ENCODE data around the gene GFM1.
"Not testable (repeated sequence)": the region's sequence is repeated elsewhere in the genome, so short reads cannot be mapped to it uniquely, and the experiment has no call there.

The GFM1 gene

DNA sequence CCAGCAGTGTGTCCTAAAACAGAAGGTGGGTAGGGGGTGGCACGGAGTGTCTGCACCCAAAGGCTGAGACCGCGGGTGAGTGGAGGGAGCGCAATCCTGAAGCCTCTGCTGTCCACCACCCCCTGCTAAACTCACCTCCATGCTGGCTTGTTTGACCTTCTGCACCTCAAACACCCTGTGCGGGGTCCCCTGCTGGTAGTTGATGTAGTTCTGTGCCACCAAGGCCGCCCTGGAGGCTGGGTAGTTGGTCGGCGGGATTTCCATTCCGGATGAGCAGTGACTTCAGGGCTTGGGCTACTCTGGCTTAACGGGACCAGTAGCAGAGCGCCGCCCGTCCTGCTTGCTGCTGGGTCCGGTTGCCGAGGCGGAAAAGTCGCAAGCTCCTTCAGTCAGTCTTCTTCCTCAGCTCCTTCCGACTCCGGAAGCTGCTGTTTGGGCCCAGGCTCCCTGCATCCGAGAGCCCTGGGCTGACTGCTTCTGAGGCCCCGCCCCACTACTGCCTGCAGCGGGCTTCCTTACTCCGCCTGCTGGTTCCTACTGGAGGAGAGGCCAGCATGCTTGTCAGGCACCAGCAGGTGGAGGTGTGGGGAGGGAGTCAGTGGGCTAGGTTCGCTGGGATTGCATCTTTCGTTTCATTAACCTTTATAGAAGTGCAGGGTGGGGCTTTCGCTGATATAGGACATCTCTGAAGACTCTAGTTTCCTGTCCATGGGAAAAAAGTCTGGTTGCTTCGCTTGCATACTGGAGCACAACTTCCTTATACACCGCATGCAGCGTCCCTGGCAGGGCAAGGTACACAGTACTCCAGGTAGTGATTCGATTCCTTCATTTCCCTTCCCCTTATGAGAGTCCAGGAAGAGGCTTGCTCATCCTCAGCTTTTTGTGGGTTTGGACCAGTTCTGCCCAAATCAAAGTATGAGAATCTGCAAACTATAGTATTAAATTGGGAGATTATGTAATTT, 28.2 kb downstream of the GFM1 start, which contains the start of gene LXN:
Gene LXN, minus strand, starts transcription at position 434 of the 962 bp plus-strand sequence. Its CDS starts 170 bp downstream, at position 264.
- in situ Hi-C loops (cut with MboI; ENCODE audit: low sequenced_read_pairs), result no loop called here

GRCh38 chr3:158678687-158679086, 34.4 kb downstream of the GFM1 start:
- in situ Hi-C loops (cut with MboI; ENCODE audit: low sequenced_read_pairs), result no loop called here

DNA sequence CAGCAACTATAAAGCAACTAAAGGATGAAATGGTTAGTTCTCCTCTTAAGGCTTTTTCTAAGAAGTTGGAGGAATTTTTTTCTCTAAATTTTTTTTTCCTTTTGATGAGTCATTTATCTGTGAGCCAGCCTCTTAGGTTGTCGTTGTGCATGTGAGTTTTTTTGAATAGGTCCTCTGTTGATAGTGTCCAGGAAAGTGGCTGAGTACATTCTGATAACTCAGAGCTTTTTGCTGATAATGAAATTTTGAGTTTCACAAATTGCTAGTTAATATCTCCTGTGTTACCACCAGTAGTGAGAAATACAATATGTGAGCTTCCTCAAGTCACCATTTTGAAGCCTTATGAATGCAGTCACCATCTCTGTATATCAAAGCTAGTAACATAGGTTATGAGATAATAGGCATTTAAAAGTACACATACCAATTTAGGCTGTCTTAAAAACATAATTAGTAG, 35.2 kb downstream of the GFM1 start:
- in situ Hi-C loops (cut with MboI; ENCODE audit: low sequenced_read_pairs), result no loop called here

DNA sequence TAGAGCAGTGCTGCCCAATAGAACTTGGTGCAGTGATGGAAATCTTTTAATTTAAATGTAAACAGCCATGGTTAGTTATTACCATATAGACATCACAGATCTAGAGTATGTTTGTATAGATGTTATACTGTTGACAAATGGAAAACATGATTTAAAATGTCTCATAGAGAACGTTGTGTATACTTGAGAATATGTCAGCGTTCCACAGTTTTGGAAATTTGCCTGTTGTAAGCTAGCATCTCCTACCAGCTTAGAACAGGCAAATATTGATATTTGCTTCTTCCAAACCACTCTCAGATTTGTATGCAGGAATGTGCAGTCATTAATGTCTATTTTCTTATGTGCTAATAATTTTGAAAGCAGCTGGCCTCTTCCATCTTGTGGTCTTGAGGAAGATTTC, 36.5 kb downstream of the GFM1 start:
- in situ Hi-C loops (cut with MboI; ENCODE audit: low sequenced_read_pairs), result no loop called here

- in situ Hi-C loops (cut with MboI; ENCODE audit: low sequenced_read_pairs), result no loop called here
Measured at GRCh38 chr3:158683230-158683962, 39.1 kb downstream of the GFM1 start.

DNA sequence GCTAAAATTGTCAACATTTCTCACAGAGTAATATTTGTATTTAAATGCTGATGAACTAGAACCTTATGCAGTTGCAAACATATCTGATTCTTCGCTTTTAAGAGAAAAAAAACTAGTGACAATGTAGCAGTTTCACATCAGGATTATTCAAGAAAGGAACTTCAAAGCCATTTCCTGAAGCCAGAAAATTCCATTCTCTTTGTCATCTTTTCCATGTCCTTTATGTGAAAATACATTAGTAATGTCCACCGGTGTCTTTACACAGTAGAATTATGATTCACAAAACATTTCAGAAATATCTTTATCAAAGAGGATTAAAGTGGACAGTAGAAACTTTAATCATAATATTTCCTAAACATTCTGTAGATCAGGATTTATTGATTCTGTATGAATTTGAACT, 40.8 kb downstream of the GFM1 start:
- in situ Hi-C loops (cut with MboI; ENCODE audit: low sequenced_read_pairs), result no loop called here

DNA sequence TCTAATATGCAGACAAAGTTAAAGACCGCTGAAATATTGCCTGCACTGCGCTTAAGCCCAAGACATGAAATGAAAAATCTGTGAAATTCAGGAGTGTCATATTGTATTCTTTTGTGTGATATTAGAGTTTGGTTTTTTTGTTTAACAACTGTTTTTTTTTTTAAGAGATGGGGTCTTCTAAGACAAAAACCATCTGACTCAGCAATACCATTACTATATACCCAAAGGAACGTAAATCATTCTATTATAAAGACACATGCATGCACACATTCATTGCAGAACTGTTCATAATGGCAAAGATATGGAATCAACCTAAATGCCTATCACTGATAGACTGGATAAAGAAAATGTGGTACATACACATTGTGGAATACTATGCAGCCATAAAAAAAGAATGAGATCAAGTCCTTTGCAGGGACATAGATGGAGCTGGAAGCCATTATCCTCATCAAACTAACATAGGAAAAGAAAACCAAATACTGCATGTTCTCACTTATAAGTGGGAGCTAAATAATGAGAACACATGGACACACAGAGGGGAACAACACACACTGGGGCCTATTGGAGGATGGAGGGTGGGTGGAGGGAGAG, 49.6 kb downstream of the GFM1 start:
- in situ Hi-C loops (cut with MboI; ENCODE audit: low sequenced_read_pairs), result not testable (repeated sequence)

- in situ Hi-C loops (cut with MboI; ENCODE audit: low sequenced_read_pairs), result no loop called here
Measured at GRCh38 chr3:158696618-158697017, 52.3 kb downstream of the GFM1 start.

DNA sequence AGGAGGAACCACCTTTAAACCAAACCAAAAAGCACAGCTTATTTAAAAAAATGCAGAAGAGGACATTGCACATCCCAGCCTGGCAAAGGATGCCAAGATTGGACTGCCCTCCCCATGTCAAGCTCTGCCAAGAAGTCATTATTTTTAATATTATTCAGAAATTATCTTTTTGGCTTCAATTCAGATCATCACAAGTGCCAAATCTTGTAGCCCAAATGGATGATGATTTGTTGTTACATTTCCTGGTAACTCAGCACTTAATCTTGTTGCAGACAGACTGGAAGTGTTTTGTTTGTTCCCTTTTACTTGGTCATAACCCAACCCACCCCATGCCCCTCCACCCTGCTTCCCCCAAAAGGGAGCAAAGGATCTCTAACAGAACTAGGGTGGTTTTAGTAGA, 56.2 kb downstream of the GFM1 start:
- in situ Hi-C loops (cut with MboI; ENCODE audit: low sequenced_read_pairs), result no loop called here

GRCh38 chr3:158701420-158702065, 57.2 kb downstream of the GFM1 start:
- in situ Hi-C loops (cut with MboI; ENCODE audit: low sequenced_read_pairs), result no loop called here

DNA sequence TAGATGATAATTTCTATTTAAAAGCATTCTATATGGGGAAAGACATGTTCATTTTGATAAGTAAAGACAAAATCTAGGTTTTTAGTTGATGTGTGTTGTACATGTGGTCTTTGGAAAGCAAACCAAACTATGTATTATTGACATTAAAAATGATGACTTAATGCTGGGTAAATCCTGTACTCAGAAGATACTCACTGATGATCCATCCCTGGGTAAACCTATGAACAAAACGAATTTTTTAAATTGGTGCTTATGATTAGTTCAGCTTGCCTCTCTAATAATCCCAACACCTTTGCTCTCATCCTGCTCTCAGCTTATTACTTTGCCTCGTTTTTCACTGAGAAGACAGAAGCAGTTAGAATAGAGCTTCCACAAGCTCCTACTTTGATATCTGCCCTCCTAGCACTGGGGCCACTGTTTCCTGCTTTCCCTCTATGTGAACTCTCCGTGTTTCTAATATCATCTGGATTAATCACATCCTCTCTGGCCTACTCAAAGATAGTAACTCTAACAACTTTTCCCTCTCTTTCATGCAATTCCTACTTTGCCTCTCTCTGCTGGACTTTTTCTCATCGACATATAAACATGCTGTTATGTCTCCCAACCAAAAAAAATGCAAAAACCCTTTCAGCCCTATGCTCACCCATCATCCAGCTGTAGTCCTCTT, 58.6 kb downstream of the GFM1 start:
- in situ Hi-C loops (cut with MboI; ENCODE audit: low sequenced_read_pairs), result no loop called here

DNA sequence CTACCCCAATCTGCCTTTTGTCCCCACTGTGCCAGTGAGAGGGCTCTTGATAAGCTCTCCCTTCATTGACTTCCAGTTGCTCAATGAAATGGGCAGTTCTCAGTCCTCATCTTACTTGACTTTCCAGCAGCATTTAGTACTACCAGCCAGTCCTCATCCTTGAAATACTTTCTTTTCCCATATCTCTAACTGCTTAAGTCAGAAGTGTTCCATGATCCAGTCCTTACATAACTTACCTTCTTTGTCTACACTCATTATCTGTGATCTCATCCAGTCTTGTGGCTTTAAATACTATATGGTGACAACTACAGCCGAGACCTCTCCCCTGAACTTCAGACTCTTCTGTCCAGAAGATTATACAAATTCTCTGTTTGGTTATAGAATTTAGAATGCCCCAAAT, 59.2 kb downstream of the GFM1 start:
- in situ Hi-C loops (cut with MboI; ENCODE audit: low sequenced_read_pairs), result no loop called here

DNA sequence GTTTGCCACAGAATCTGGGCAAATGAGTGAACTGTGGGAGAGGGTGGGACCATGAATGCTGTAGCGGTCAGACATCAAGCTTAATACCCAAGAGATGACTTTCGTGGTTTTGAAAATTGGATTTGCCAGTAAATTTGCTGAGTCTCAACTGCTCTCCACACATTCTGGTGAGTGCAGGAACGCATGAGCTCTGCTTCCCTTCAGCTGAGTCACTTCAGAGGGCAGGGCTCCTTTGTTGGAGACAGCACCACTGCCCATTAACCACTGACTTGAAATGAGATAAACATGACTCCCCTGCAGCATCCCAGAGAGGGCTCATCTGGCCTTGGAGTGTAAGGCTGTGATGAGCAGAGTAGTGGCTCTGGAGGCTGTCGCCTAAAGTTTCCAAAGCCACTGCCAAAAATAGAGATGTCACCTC, 65.3 kb downstream of the GFM1 start:
- in situ Hi-C loops (cut with MboI; ENCODE audit: low sequenced_read_pairs), result no loop called here

DNA sequence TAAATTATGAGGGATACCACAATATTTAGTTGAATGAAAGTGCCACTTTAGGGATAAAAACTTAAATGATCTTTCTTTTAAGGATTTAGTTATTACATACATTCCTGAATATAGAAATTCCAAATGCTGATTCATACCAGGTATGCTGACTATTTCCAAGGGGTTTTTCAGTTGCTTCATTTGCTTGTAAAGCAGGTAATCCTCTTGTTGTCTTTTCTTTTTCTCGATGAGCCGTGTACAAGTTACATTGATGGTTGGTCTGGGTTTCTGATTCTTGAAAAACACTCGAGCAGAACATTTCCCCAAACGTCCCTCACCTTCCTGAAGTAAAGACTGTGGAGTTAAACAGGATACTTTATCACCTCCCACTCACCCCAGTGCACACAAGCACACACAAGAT, 66.3 kb downstream of the GFM1 start:
- in situ Hi-C loops (cut with MboI; ENCODE audit: low sequenced_read_pairs), result no loop called here

GRCh38 chr3:158711886-158712285, 67.6 kb downstream of the GFM1 start:
- in situ Hi-C loops (cut with MboI; ENCODE audit: low sequenced_read_pairs), result no loop called here

DNA sequence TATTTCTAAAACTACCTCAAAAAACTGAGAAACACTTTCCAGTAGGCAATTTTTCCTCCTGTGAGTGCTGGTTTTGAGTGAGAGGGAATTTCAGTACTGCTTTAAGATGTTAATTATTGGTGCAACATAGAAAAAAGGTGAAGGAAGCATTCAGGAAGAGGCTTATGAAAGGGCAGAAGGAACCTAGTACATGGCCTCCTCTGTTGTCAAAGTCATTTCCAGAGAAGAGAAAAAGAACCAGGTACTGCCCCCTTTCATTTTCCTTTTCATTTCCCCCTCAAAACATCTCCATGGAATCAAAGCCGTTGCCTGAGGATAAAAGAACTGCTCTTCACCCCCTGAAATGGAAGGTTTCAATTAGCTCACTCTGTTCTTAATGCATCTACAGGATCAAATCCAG, 68.1 kb downstream of the GFM1 start:
- in situ Hi-C loops (cut with MboI; ENCODE audit: low sequenced_read_pairs), result no loop called here

- in situ Hi-C loops (cut with MboI; ENCODE audit: low sequenced_read_pairs), result no loop called here
Measured at GRCh38 chr3:158713094-158713499, 68.8 kb downstream of the GFM1 start.

DNA sequence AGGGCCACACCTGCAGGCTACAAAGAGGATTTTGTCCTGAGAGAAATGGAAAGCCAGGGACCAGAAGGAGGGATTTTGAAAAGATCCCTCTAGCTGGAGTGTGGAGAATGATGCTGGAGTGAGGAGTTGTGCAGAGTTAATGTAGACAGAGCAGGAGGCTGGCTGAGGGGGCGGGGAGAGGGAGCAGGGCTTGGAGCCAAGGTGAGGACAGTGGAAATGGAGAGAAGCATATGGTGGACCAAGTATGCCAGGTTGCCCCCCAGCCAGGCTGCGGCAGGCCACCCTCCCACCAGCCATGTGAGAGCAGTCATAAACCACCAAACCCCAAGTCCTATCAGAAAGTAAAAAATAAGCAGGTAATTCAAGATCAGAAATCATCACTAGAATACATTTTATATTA, 73.2 kb downstream of the GFM1 start:
- in situ Hi-C loops (cut with MboI; ENCODE audit: low sequenced_read_pairs), result no loop called here

GRCh38 chr3:158718490-158719170, 74.3 kb downstream of the GFM1 start:
- in situ Hi-C loops (cut with MboI; ENCODE audit: low sequenced_read_pairs), result no loop called here

DNA sequence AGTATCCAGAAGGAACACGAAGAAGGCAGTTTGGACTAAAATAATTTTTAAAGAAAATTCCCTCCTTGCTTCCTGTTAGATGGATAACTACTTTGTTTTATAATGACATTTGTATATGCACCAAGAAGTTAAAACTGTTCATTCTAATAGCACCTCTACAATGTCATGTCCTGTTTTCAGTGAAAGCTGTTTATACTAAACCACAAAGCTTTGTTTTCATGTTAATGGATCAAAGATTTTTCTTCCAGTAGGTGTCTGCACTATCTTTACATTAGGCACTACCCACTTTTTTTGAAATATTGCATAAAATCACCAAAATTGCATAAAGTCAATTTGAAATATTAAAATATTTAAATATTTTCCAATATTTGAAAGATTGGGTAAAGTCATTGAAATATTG, 77.8 kb downstream of the GFM1 start:
- in situ Hi-C loops (cut with MboI; ENCODE audit: low sequenced_read_pairs), result no loop called here
